Suprapubic skin (tissue), 3 donors: ENCODE data around the gene CCDC127.

ENCODE experiments used
- POLR2AphosphoS5 ChIP-seq, 3 donors: sonication (generic); formaldehyde crosslinking; IDR thresholded peaks; one replicate each; pipeline ENCODE4 v1.6.1; 2017; ENCODE audit warnings: antibody characterized with exemption in 3 of 3
- TF ChIP-seq, protein P1 (sequence below), 2 donors: fragments of 200-600 bp in 1 of 2; fragments of 450-650 bp in 1 of 2; sonication (generic) in 1 of 2; IDR thresholded peaks; one replicate each; pipeline ENCODE4 v1.5.1; 2016 to 2019; ENCODE audit warnings: antibody characterized with exemption in 2 of 2, mild to moderate bottlenecking in 1 of 2, moderate library complexity in 1 of 2

DNA sequence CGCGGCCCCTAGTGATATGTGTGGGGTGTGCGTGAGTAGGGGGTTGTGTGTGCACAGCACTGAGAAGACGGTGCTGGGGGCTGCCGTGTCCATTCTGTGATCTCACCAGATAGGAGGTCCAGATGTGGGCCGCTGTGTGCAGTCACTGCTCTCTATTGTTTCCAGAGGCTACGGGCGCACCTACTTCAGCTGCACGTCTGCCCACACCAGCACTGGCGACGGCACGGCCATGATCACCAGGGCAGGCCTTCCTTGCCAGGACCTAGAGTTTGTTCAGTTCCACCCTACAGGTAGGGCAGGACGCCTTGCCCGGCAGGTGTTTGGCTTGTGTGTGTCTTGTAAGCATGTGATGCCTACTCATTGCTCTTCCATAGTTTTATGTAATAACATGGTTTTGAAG, 12.8 kb upstream of the CCDC127 start:
- TF ChIP-seq, protein P1, sequence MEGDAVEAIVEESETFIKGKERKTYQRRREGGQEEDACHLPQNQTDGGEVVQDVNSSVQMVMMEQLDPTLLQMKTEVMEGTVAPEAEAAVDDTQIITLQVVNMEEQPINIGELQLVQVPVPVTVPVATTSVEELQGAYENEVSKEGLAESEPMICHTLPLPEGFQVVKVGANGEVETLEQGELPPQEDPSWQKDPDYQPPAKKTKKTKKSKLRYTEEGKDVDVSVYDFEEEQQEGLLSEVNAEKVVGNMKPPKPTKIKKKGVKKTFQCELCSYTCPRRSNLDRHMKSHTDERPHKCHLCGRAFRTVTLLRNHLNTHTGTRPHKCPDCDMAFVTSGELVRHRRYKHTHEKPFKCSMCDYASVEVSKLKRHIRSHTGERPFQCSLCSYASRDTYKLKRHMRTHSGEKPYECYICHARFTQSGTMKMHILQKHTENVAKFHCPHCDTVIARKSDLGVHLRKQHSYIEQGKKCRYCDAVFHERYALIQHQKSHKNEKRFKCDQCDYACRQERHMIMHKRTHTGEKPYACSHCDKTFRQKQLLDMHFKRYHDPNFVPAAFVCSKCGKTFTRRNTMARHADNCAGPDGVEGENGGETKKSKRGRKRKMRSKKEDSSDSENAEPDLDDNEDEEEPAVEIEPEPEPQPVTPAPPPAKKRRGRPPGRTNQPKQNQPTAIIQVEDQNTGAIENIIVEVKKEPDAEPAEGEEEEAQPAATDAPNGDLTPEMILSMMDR (IDR thresholded peaks at IDR 0.05) = no peak
- no peak for TF ChIP-seq POLR2AphosphoS5 (IDR thresholded peaks at IDR 0.05)
